Subcutaneous abdominal adipose tissue (tissue), 5 donors: ENCODE data around the gene XAF1.
"Not testable (repeated sequence)": the region's sequence is repeated elsewhere in the genome, so short reads cannot be mapped to it uniquely, and the experiment has no call there.

ENCODE experiments used
- H3K27ac ChIP-seq: one replicate; pipeline ENCODE4 v1.7.0; 2013; ENCODE audit warnings: low read depth, mild to moderate bottlenecking, inconsistent platforms, low read length, moderate library complexity
- H3K27me3 ChIP-seq, 5 donors: one replicate each; pipeline ENCODE4 v1.7.0; 2013; ENCODE audit warnings: low read length in 5 of 5, inconsistent platforms in 1 of 5; ENCODE audit not compliant: control insufficient read depth in 5 of 5, insufficient read depth in 4 of 5
- H3K36me3 ChIP-seq, 5 donors: one replicate each; pipeline ENCODE4 v1.7.0; 2013; ENCODE audit warnings: low read length in 5 of 5; ENCODE audit not compliant: control insufficient read depth in 5 of 5, insufficient read depth in 5 of 5
- H3K4me1 ChIP-seq, 5 donors: one replicate each; pipeline ENCODE4 v1.7.0; 2013; ENCODE audit warnings: low read length in 5 of 5, mild to moderate bottlenecking in 3 of 5, moderate library complexity in 1 of 5; ENCODE audit not compliant: control insufficient read depth in 5 of 5, insufficient read depth in 5 of 5
- H3K4me3 ChIP-seq, 5 donors: one replicate each; pipeline ENCODE4 v1.7.0; 2013; ENCODE audit warnings: low read length in 5 of 5, low read depth in 1 of 5
- H3K9ac ChIP-seq, 5 donors: one replicate each; pipeline ENCODE4 v1.7.0; 2013; ENCODE audit warnings: low read length in 5 of 5, mild to moderate bottlenecking in 4 of 5, moderate library complexity in 3 of 5
- H3K9me3 ChIP-seq, 5 donors: one replicate each; pipeline ENCODE4 v1.7.0; 2013; ENCODE audit warnings: low read length in 5 of 5; ENCODE audit not compliant: control insufficient read depth in 5 of 5
- donor health status: healthy.
- donor health status: healthy.
- donor health status: healthy.
- donor health status: healthy.
- donor health status: healthy.

XAF1 gene

GRCh38 chr17:6774906-6775305 lies 19.1 kb downstream of the XAF1 start:
- H3K9me3 ChIP-seq: peaks cover 0 to 39% (median 14%) of the 10 kb centered on the region in 5 donors
- H3K36me3 ChIP-seq: peaks cover 32 to 37% (median 35%) of the 10 kb centered on the region in 5 donors
- H3K4me1 ChIP-seq, H3K9ac ChIP-seq, H3K4me3 ChIP-seq, H3K27ac ChIP-seq: not testable (repeated sequence)
- H3K27me3 ChIP-seq: peaks cover 0 to 14% (median 5%) of the 10 kb centered on the region in 5 donors

- H3K27me3 ChIP-seq: peaks cover 0 to 18% (median 9%) of the 10 kb centered on the region in 5 donors
- peaks cover 0 to 5% (median 0%) of the 10 kb centered on the region in 5 donors for H3K4me1 ChIP-seq
- no peak within 1 kb of the TSS for H3K9ac ChIP-seq
- peaks cover 0 to 40% (median 13%) of the 10 kb centered on the region in 5 donors for H3K9me3 ChIP-seq
- no peak within 1 kb of the TSS for H3K27ac ChIP-seq
- H3K4me3 ChIP-seq: peak within 1 kb of the TSS in 2 of 5 donors; percentile 12 to 15
- H3K36me3 ChIP-seq: peaks cover 24 to 29% (median 26%) of the 10 kb centered on the region in 5 donors
Observed at GRCh38 chr17:6775871-6776405, 20.1 kb downstream of the XAF1 start, which contains the start of gene FBXO39. Gene FBXO39, plus strand, starts transcription at chr17:6776215. Its CDS starts 3,654 bp downstream, at chr17:6779869.

GRCh38 chr17:6779411-6779810 lies 23.6 kb downstream of the XAF1 start:
- Histone ChIP-seq H3K4me3 (no peak overlapping the region), H3K27ac (no peak overlapping the region), H3K9me3 (peaks cover 0 to 34% (median 13%) of the 10 kb centered on the region in 5 donors), H3K9ac (no peak overlapping the region), H3K27me3 (peaks cover 0 to 24% (median 12%) of the 10 kb centered on the region in 5 donors), H3K36me3 (peaks cover 0 to under 1% (median 0%) of the 10 kb centered on the region in 5 donors), H3K4me1 (peaks cover 0 to 5% (median 0%) of the 10 kb centered on the region in 5 donors)

GRCh38 chr17:6780001-6780400 lies 24.2 kb downstream of the XAF1 start:
- H3K4me1 ChIP-seq: peaks cover 0 to 5% (median 0%) of the 10 kb centered on the region in 5 donors
- no peak overlapping the region for H3K27ac ChIP-seq
- H3K9ac ChIP-seq: no peak overlapping the region
- peaks cover 0 to 33% (median 7%) of the 10 kb centered on the region in 5 donors for H3K9me3 ChIP-seq
- peaks cover 0 to 24% (median 12%) of the 10 kb centered on the region in 5 donors for H3K27me3 ChIP-seq
- no peaks in the 10 kb centered on the region for H3K36me3 ChIP-seq
- H3K4me3 ChIP-seq: no peak overlapping the region

GRCh38 chr17:6780886-6781285 lies 25.0 kb downstream of the XAF1 start:
- no peak overlapping the region for H3K9ac ChIP-seq
- peaks cover 0 to 24% (median 1%) of the 10 kb centered on the region in 5 donors for H3K9me3 ChIP-seq
- peaks cover 0 to 3% (median 0%) of the 10 kb centered on the region in 5 donors for H3K4me1 ChIP-seq
- H3K36me3 ChIP-seq: no peaks in the 10 kb centered on the region
- H3K27ac ChIP-seq: no peak overlapping the region
- H3K4me3 ChIP-seq: no peak overlapping the region
- H3K27me3 ChIP-seq: peaks cover 0 to 21% (median 10%) of the 10 kb centered on the region in 5 donors

- Histone ChIP-seq H3K9ac (no peak overlapping the region), H3K4me1 (no peaks in the 10 kb centered on the region), H3K27me3 (peaks cover 0 to 16% (median 5%) of the 10 kb centered on the region in 5 donors), H3K9me3 (peaks cover 0 to 16% (median 3%) of the 10 kb centered on the region in 5 donors), H3K36me3 (no peaks in the 10 kb centered on the region), H3K4me3 (no peak overlapping the region), H3K27ac (no peak overlapping the region)
Observed at GRCh38 chr17:6782244-6782643, 26.4 kb downstream of the XAF1 start.

- no peaks in the 10 kb centered on the region for H3K4me1 ChIP-seq
- H3K27me3 ChIP-seq: peaks cover 0 to 6% (median 0%) of the 10 kb centered on the region in 5 donors
- H3K4me3 ChIP-seq: peak overlapping the region in 1 of 5 donors; percentile 4
- no peaks in the 10 kb centered on the region for H3K36me3 ChIP-seq
- no peak overlapping the region for H3K9ac ChIP-seq
- H3K9me3 ChIP-seq: peaks cover 0 to 3% (median 0%) of the 10 kb centered on the region in 5 donors
- H3K27ac ChIP-seq: no peak overlapping the region
Observed at GRCh38 chr17:6786618-6787017, 30.8 kb downstream of the XAF1 start.

- H3K27ac ChIP-seq: no peak overlapping the region
- H3K9me3 ChIP-seq: peaks cover 0 to 3% (median 0%) of the 10 kb centered on the region in 5 donors
- no peaks in the 10 kb centered on the region for H3K36me3 ChIP-seq
- no peak overlapping the region for H3K9ac ChIP-seq
- H3K4me3 ChIP-seq: peak overlapping the region in 1 of 5 donors; percentile 4
- H3K4me1 ChIP-seq: no peaks in the 10 kb centered on the region
- peaks cover 0 to 5% (median 0%) of the 10 kb centered on the region in 5 donors for H3K27me3 ChIP-seq
Observed at GRCh38 chr17:6787081-6787693, 31.3 kb downstream of the XAF1 start.

- Histone ChIP-seq H3K27ac (no peak overlapping the region), H3K9ac (no peak overlapping the region), H3K4me1 (no peaks in the 10 kb centered on the region), H3K4me3 (no peak overlapping the region), H3K9me3 (peaks cover 0 to 3% (median 0%) of the 10 kb centered on the region in 5 donors), H3K36me3 (no peaks in the 10 kb centered on the region), H3K27me3 (peaks cover 0 to 8% (median 3%) of the 10 kb centered on the region in 5 donors)
Observed at GRCh38 chr17:6789146-6789545, 33.3 kb downstream of the XAF1 start.
